Omental fat pad (tissue), 4 donors: Measurements from ENCODE around the gene KISS1. TPM values are rescaled to one million over a fixed set of nuclear protein-coding genes. Genes with fewer than 3 reads are reported as not detected.

Experiments
- ATAC-seq: fragments of 150-250 bp; one replicate; pipeline ENCODE4 v1.9.1; 2016; ENCODE audit warnings: mild to moderate bottlenecking, moderate library complexity; ENCODE audit not compliant: low FRiP score
- DNase-seq: peaks from one replicate; pipeline ENCODE4 v3.0.0-alpha.2; 2019; ENCODE audit warnings: low spot score
- total RNA-seq, 4 donors: library from RNA; depleted of rRNA; stranded (reverse); fragments of >200 nt; gene quantifications; one replicate each; pipeline ENCODE4 v1.1.0, GENCODE V29; 2016
- TF ChIP-seq, protein P1 (sequence below), 3 donors: fragments of 450-650 bp; IDR thresholded peaks; one replicate each; pipeline ENCODE4 v1.5.1; 2016 to 2017; ENCODE audit warnings: antibody characterized with exemption in 3 of 3, mild to moderate bottlenecking in 3 of 3, moderate library complexity in 2 of 3

The KISS1 gene
- total RNA-seq, 4 donors from 2014 or later = not detected

DNA sequence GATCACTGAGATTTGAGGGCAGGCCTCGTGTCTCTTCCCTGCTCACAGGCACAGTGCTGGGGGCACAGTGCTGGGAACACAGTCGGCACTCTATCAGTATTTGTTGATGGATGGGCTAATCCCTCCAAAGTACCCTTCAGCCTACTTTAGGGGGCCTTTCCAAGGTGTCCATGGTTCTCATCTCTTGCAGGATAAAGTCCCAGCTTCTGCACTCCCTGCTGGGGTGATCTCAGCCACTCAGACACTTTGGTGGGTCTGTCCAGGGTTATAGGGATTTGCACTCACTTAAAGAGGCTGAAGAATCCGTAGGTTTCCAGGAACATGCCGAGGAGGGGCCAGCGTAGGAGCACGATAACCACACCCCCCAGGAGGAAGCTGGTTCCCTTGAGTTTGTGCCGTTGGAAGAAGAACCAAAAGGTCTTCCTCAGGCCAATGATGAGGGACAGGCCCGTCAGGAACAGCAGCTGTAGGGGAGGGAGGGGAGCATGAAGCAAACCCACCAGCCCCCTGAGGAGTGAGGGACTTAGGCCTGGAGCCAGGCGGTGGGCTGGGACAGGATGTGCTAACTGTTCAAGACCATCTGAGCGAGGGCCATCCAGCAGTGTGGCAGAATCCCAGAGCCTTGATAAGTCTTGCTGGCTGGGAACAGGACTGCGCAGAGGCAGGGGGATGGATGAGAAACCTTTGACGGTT is 5.2 kb upstream of the KISS1 start:
- TF ChIP-seq, protein P1, sequence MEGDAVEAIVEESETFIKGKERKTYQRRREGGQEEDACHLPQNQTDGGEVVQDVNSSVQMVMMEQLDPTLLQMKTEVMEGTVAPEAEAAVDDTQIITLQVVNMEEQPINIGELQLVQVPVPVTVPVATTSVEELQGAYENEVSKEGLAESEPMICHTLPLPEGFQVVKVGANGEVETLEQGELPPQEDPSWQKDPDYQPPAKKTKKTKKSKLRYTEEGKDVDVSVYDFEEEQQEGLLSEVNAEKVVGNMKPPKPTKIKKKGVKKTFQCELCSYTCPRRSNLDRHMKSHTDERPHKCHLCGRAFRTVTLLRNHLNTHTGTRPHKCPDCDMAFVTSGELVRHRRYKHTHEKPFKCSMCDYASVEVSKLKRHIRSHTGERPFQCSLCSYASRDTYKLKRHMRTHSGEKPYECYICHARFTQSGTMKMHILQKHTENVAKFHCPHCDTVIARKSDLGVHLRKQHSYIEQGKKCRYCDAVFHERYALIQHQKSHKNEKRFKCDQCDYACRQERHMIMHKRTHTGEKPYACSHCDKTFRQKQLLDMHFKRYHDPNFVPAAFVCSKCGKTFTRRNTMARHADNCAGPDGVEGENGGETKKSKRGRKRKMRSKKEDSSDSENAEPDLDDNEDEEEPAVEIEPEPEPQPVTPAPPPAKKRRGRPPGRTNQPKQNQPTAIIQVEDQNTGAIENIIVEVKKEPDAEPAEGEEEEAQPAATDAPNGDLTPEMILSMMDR (IDR thresholded peaks at IDR 0.05) = no peak
- DNase-seq = no peak
- ATAC-seq = no peak

DNA sequence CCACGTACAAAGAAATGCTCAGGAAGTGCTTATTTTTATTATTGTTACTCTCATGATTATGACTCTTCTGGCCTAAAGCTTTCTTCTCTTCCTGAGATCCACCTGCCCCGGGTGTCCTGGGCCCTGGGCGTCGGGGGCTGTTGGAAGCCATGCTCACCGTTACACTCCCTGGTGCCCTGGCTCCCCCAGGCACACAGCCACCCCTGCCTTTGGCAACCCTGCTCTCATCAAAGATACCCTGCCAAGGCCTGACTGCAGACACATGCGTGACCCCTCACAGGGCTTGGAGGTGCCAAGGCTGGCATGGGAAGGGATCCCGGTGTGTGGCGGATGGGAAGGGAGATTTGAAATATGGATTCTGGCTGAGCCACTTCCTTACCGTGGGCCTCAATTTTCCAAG is 3.3 kb upstream of the KISS1 start:
- TF ChIP-seq, protein P1 (IDR thresholded peaks at IDR 0.05) = no peak
- no peak for ATAC-seq
- DNase-seq = no peak

DNA sequence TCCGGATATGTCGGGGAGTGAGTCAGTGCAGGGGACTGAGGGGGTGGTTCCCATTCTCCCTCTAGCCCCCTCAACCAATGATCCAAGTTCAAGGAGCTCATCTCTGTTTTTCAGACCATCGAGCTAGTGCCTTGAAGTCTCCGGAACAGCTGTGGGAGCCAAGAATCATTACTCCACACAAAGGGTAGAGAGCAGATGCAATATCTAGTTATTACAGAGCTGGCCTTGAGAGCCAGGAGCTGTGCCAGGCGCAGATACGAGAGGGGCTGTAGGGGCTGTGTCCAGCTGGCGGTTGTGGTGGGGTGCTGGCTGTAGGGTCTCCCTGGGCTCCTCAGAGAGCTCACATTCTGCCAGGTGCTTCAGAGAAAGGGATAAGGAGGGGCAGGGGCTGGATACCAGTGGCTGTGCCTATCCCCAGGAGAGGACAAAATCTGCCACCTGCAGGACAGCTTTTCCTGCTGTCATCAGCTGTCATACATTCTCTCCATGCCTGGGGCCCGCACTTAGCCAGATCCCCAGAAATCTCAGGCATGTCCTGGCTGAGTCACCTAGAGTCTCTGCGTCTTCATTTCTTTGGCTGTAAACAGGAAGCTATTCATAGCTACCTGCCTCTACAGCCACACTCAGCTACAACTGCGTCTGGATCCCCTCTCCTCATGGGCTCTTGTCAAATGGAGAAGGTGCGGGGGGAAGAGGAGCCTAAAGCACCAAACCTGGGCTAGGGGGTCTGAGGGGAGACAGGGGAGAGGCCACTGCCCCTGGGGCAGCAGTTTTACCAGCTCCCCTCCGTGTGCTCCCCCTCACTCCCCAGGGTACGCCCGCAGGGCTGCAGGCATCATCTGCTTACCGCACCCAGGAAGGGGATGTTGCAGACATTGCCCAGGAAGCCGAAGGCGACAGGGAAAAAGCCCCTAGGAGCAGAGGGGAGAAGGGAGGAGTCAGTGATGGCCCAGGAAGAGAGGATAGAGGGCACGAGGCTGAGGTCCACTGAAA is 2.4 kb upstream of the KISS1 start:
- ATAC-seq (no peak), DNase-seq (no peak)
- TF ChIP-seq, protein P1 (IDR thresholded peaks at IDR 0.05) = no peak

DNA sequence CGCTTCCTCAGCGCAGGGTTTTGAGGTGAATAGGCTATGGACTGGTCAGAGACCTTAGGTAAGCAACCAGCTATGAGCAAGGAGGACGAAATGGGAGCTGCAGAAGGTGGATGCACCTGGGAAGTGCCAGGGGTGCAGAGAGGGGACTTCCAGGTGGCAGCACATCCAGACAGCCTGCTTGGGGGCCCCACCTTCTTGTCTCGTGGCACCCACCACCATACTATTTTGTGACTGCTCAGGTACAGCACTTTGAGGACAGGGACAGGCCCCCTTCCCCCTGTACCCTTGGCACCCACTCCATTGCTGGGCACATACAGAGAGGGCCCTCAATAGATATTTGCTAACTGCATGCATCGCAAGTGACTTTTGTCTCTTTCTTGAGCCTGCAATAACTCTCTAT is 777 bp upstream of the KISS1 start:
- DNase-seq (no peak), ATAC-seq (no peak)
- TF ChIP-seq, protein P1 (IDR thresholded peaks at IDR 0.05) = no peak

DNA sequence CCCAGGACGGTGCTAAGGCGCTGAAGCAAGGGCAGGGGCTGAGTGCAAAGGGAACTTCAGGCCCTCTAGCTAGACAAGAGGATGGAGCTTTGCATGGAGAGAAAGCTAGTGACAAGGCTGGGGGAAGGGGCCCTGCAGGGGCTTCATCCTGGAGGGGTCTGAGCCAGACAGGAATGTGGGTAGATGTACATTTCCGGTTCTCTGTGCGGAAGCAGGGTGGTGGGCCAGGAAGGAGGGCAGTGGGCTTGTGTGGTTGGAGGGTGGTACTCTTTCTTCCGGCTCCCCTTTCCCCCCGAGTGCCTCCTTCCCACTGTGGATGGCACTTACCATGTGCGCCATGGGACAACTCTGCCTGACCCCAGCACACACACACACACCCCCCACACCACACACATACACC is 1.5 kb downstream of the KISS1 start:
- TF ChIP-seq, protein P1 (IDR thresholded peaks at IDR 0.05) = no peak
- ATAC-seq (no peak), DNase-seq (no peak)

DNA sequence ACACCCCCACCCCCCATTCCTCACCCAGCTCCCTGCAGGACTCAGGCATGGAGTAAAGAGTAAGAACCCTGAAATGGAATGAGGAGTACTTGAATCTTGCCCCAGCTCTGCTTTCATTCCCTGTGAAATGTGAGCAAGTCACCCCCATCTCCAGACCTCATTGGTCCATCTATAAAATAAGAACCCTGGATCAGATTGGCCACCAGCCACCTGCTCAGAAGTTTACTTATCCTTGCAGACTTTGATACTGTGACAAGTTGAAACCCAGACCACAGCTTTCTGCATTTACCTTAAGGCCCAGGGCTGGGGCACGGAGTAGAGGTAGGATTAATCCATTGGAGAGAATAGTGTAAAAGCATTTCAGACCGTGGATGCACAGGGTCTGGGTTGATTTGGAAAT is 2.2 kb downstream of the KISS1 start:
- ATAC-seq = no peak
- TF ChIP-seq, protein P1 (IDR thresholded peaks at IDR 0.05) = no peak

More for the DNA sequence above, 2.2 kb downstream of the KISS1 start:
- DNase-seq = no peak
